ENCODE data around the gene PURB.
"Not testable (repeated sequence)": the region's sequence is repeated elsewhere in the genome, so short reads cannot be mapped to it uniquely, and the experiment has no call there.

PURB gene

GRCh38 chr7:44885394-44886317 is at the start of gene PURB:
Gene PURB, minus strand, starts transcription at chr7:44885530. Its CDS starts 182 bp downstream, at chr7:44885348.
- peak; percentile 95 for DNase-seq

- no peak for DNase-seq
These were observed 49.7 kb upstream of the PURB start for GRCh38 chr7:44935016-44935415.

GRCh38 chr7:44934510-44934909 is 49.2 kb upstream of the PURB start:
- DNase-seq = not testable (repeated sequence)

GRCh38 chr7:44930921-44931320 is 45.6 kb upstream of the PURB start:
- DNase-seq = no peak

- no peak for DNase-seq
These were observed 37.0 kb upstream of the PURB start for GRCh38 chr7:44922351-44922694.

- DNase-seq = peak; percentile 99
These were observed 36.4 kb upstream of the PURB start for GRCh38 chr7:44921607-44922350.

GRCh38 chr7:44920119-44920518 is 34.8 kb upstream of the PURB start:
- DNase-seq = no peak

GRCh38 chr7:44918029-44918428 is 32.7 kb upstream of the PURB start:
- DNase-seq = no peak

- DNase-seq = no peak
These were observed 32.1 kb upstream of the PURB start for GRCh38 chr7:44917465-44917864.

GRCh38 chr7:44914992-44915607 is 29.8 kb upstream of the PURB start:
- peak; percentile 50 for DNase-seq

- no peak for DNase-seq
These were observed 27.5 kb upstream of the PURB start for GRCh38 chr7:44912775-44913347.

GRCh38 chr7:44911911-44912310 is 26.6 kb upstream of the PURB start:
- DNase-seq = no peak

- DNase-seq = no peak
These were observed 24.5 kb upstream of the PURB start for GRCh38 chr7:44909596-44910389.

GRCh38 chr7:44906965-44907364 is 21.6 kb upstream of the PURB start:
- DNase-seq = no peak

- no peak for DNase-seq
These were observed 19.8 kb upstream of the PURB start for GRCh38 chr7:44905002-44905635.

GRCh38 chr7:44899443-44899842 is 14.1 kb upstream of the PURB start:
- no peak for DNase-seq

- DNase-seq = no peak
These were observed 12.7 kb upstream of the PURB start for GRCh38 chr7:44898039-44898438.

- no peak for DNase-seq
These were observed 12.0 kb upstream of the PURB start for GRCh38 chr7:44897309-44897708.

GRCh38 chr7:44894888-44895580 is 9.7 kb upstream of the PURB start:
- no peak for DNase-seq

- no peak for DNase-seq
These were observed 8.4 kb upstream of the PURB start for GRCh38 chr7:44893710-44894234.

GRCh38 chr7:44891791-44892190 is 6.5 kb upstream of the PURB start:
- no peak for DNase-seq

All from activated T-cell treated with anti-CD3 and anti-CD28 coated beads for 4 hours (primary cell).